CD14-positive monocyte (primary cell): ENCODE results near the gene SCAMP4. TPM values are rescaled to one million over a fixed set of nuclear protein-coding genes. Genes with fewer than 3 reads are reported as not detected.

Experiments
- DNase-seq, 3 donors: peaks; one replicate each; pipeline ENCODE4 v3.0.0-alpha.2; 2011 to 2022
- H2AFZ ChIP-seq: 2 replicates; pipeline ENCODE4 v1.6.0; 2012; ENCODE audit warnings: mild to moderate bottlenecking, low read depth, low read length, inconsistent platforms; ENCODE audit not compliant: insufficient read depth, poor library complexity, severe bottlenecking
- H3K27ac ChIP-seq, 2 donors: 1 replicate in 1 of 2; 2 replicates in 1 of 2; pipeline ENCODE4 v1.5.1; 2012 to 2013; ENCODE audit warnings: low read length in 2 of 2, control low read depth in 1 of 2, inconsistent platforms in 1 of 2, low read depth in 1 of 2, mild to moderate bottlenecking in 1 of 2
- H3K27me3 ChIP-seq, 2 donors: one replicate each; pipeline versions ENCODE4 v1.6.0 to v1.6.1; 2011 to 2013; ENCODE audit warnings: low read length in 2 of 2; ENCODE audit not compliant: control insufficient read depth in 2 of 2, insufficient read depth in 2 of 2
- H3K36me3 ChIP-seq, 2 donors: replicated peaks in 1 of 2; 1 replicate in 1 of 2; 2 replicates in 1 of 2; pipeline versions ENCODE4 v1.5.1 to v1.6.1; 2012 to 2013; ENCODE audit warnings: low read length in 2 of 2, control low read depth in 1 of 2, inconsistent platforms in 1 of 2, mild to moderate bottlenecking in 1 of 2; ENCODE audit not compliant: insufficient read depth in 2 of 2, control insufficient read depth in 1 of 2
- H3K4me1 ChIP-seq, 2 donors: 1 replicate in 1 of 2; 2 replicates in 1 of 2; pipeline versions ENCODE4 v1.5.1 to v1.6.1; 2012 to 2013; ENCODE audit warnings: low read length in 2 of 2, control low read depth in 1 of 2, inconsistent platforms in 1 of 2, mild to moderate bottlenecking in 1 of 2, moderate library complexity in 1 of 2; ENCODE audit not compliant: insufficient read depth in 2 of 2, control insufficient read depth in 1 of 2
- H3K4me2 ChIP-seq: replicated peaks from 2 replicates; pipeline ENCODE3; 2012; ENCODE audit warnings: low read length, moderate library complexity, mild to moderate bottlenecking; ENCODE audit not compliant: poor library complexity, severe bottlenecking; ENCODE audit errors: extremely low read depth
- H3K4me3 ChIP-seq, 3 experiments: fragments of 200-600 bp in 1 of 3; sonication (generic) in 1 of 3; replicated peaks in 1 of 3; 1 replicate in 2 of 3; 2 replicates in 1 of 3; pipeline ENCODE4 v1.5.1; 2011 to 2013; ENCODE audit warnings: low read length in 3 of 3, mild to moderate bottlenecking in 3 of 3, control low read depth in 2 of 3, low read depth in 2 of 3, inconsistent platforms in 1 of 3, moderate library complexity in 1 of 3
- H3K79me2 ChIP-seq: 2 replicates; pipeline ENCODE4 v1.6.0; 2012; ENCODE audit warnings: mild to moderate bottlenecking, control low read depth, inconsistent platforms, low read length, moderate library complexity; ENCODE audit not compliant: insufficient read depth
- H3K9ac ChIP-seq: 2 replicates; pipeline ENCODE4 v1.6.0; 2017; ENCODE audit warnings: low read length, mild to moderate bottlenecking; ENCODE audit not compliant: insufficient read depth, poor library complexity, severe bottlenecking
- H3K9me3 ChIP-seq, 2 donors: replicated peaks in 1 of 2; 1 replicate in 1 of 2; 2 replicates in 1 of 2; pipeline versions ENCODE4 v1.5.1 to v1.6.1; 2012 to 2013; ENCODE audit warnings: low read length in 2 of 2, control low read depth in 1 of 2; ENCODE audit not compliant: control insufficient read depth in 1 of 2, insufficient read depth in 1 of 2
- H4K20me1 ChIP-seq: 2 replicates; pipeline ENCODE4 v1.6.0; 2012; ENCODE audit warnings: mild to moderate bottlenecking, low read length, control low read depth, moderate library complexity; ENCODE audit not compliant: insufficient read depth
- H3K27ac Mint-ChIP-seq, 7 donors: one replicate each; pipeline ENCODE4 v1.8.0; 2020; ENCODE audit warnings: mild to moderate bottlenecking in 7 of 7, mixed read lengths in 7 of 7, moderate library complexity in 6 of 7, inconsistent platforms in 2 of 7
- H3K27me3 Mint-ChIP-seq, 3 donors: one replicate each; pipeline ENCODE4 v1.8.0; 2021 to 2022; ENCODE audit warnings: low read depth in 3 of 3, mild to moderate bottlenecking in 3 of 3, mixed read lengths in 3 of 3, moderate library complexity in 3 of 3, inconsistent platforms in 1 of 3
- H3K36me3 Mint-ChIP-seq, 2 donors: one replicate each; pipeline ENCODE4 v1.8.0; 2020; ENCODE audit warnings: mixed read lengths in 2 of 2, inconsistent platforms in 1 of 2, mild to moderate bottlenecking in 1 of 2
- H3K4me1 Mint-ChIP-seq: one replicate; pipeline ENCODE4 v1.8.0; 2020; ENCODE audit warnings: mild to moderate bottlenecking, mixed read lengths
- H3K4me3 Mint-ChIP-seq, 2 donors: one replicate each; pipeline ENCODE4 v1.8.0; 2020; ENCODE audit warnings: mild to moderate bottlenecking in 2 of 2, mixed read lengths in 2 of 2, moderate library complexity in 1 of 2
- H3K9me3 Mint-ChIP-seq, 7 donors: one replicate each; pipeline ENCODE4 v1.8.0; 2020 to 2022; ENCODE audit warnings: mixed read lengths in 7 of 7, mild to moderate bottlenecking in 6 of 7, moderate library complexity in 6 of 7, inconsistent platforms in 2 of 7
- CTCF ChIP-seq: fragments of 200-600 bp; IDR thresholded peaks from one replicate; pipeline ENCODE4 v1.8.0; 2022; ENCODE audit warnings: antibody characterized with exemption, mild to moderate bottlenecking
- WGBS: methylation state at CpG from one replicate; pipeline ENCODE4 v1.1.5; 2013; ENCODE audit warnings: missing lambda C conversion rate; ENCODE audit not compliant: insufficient coverage; 5-methylcytosine and 5-hydroxymethylcytosine counted together
- intact Hi-C, 2 donors: fragments of 100-400 bp; cut with micrococcal nuclease; formaldehyde crosslinking; loops; one replicate each; pipeline versions ENCODE4 v1.15.0 to v1.15.1; 2023
- polyA plus RNA-seq, 3 donors: library from polyadenylated mRNA; depleted of rRNA in 1 of 3; unstranded in 2 of 3; stranded (reverse) in 1 of 3; fragments of 300-500 nt in 2 of 3; fragments of >200 nt in 1 of 3; fragmentation: Illumina TruSeq in 2 of 3; gene quantifications; 1 replicate in 2 of 3; 2 replicates in 1 of 3; pipeline ENCODE4 v1.2.3, GENCODE V29; 2012 to 2021

The SCAMP4 gene
- polyA plus RNA-seq, 3 donors, result 11.9 to 39.4 (median 15.4) TPM

- no peaks in the 10 kb centered on the region for H3K9me3 ChIP-seq
- Mint-ChIP-seq H3K9me3 (no peaks in the 10 kb centered on the region), H3K27ac (peak overlapping the region; percentile 68 to 93 (median 88)), H3K27me3 (peaks cover 0 to 4% (median 2%) of the 10 kb centered on the region in 3 donors), H3K4me1 (peaks cover 50% of the 10 kb centered on the region), H3K4me3 (peak overlapping the region; percentile 92 to 93), H3K36me3 (peaks cover 0 to 3% of the 10 kb centered on the region in 2 donors)
- no peaks in the 10 kb centered on the region for H3K36me3 ChIP-seq
- no peaks in the 10 kb centered on the region for H3K27me3 ChIP-seq
- H3K79me2 ChIP-seq, result peaks cover 56% of the 10 kb centered on the region
- TF ChIP-seq CTCF, result no peak
- peak overlapping the region in 1 of 2 donors; percentile 65 for H3K27ac ChIP-seq
- WGBS, result under 1% methylated on average over 63 of the region's 109 CpGs
- peak in 2 of 3 donors; percentile 9 to 47 for DNase-seq
- H3K4me3 ChIP-seq, result peak overlapping the region; percentile 83 to 96 (median 94)
- peak overlapping the region; percentile 92 for H3K4me2 ChIP-seq
- intact Hi-C loops, result loop anchor here in 1 of 2 donors (2.0 to 5.0 kb wide), 2 partner anchors 35 to 232 kb away; no protein-coding TSS in a partner anchor
- peak overlapping the region; percentile 59 for H3K9ac ChIP-seq
- H4K20me1 ChIP-seq, result peaks cover 50% of the 10 kb centered on the region
- peaks cover 57 to 59% of the 10 kb centered on the region in 2 donors for H3K4me1 ChIP-seq
- H2AFZ ChIP-seq, result no peak overlapping the region
Measured at GRCh38 chr19:1862424-1863327, 42.5 kb upstream of the SCAMP4 start.

GRCh38 chr19:1863328-1863637 lies 41.9 kb upstream of the SCAMP4 start, which contains the start of gene KLF16:
Gene KLF16, minus strand, starts transcription at chr19:1863579. Its CDS starts 82 bp downstream, at chr19:1863497.
- Mint-ChIP-seq H3K4me3 (peak within 1 kb of the TSS; percentile 92 to 93), H3K9me3 (no peaks in the 10 kb centered on the region), H3K27me3 (peaks cover 0 to 4% (median 2%) of the 10 kb centered on the region in 3 donors), H3K36me3 (peaks cover 0 to 3% of the 10 kb centered on the region in 2 donors), H3K4me1 (peaks cover 45% of the 10 kb centered on the region), H3K27ac (peak within 1 kb of the TSS; percentile 68 to 95 (median 93))
- peaks cover 51 to 53% of the 10 kb centered on the region in 2 donors for H3K4me1 ChIP-seq
- no peaks in the 10 kb centered on the region for H3K27me3 ChIP-seq
- peak within 1 kb of the TSS; percentile 95 for H3K4me2 ChIP-seq
- DNase-seq, result no peak
- no peak for TF ChIP-seq CTCF
- peaks cover 44% of the 10 kb centered on the region for H4K20me1 ChIP-seq
- peak within 1 kb of the TSS; percentile 88 for H2AFZ ChIP-seq
- peak within 1 kb of the TSS; percentile 88 for H3K9ac ChIP-seq
- no peaks in the 10 kb centered on the region for H3K36me3 ChIP-seq
- H3K27ac ChIP-seq, result peak within 1 kb of the TSS; percentile 92 to 97
- peaks cover 50% of the 10 kb centered on the region for H3K79me2 ChIP-seq
- intact Hi-C loops, result loop anchor here in 1 of 2 donors (2.0 to 5.0 kb wide), 2 partner anchors 34 to 232 kb away; no protein-coding TSS in a partner anchor
- H3K4me3 ChIP-seq, result peak within 1 kb of the TSS; percentile 83 to 96 (median 94)
- H3K9me3 ChIP-seq, result no peaks in the 10 kb centered on the region
- under 1% methylated on average over 56 of the region's 63 CpGs for WGBS
